ENCODE results near the gene PATJ.
A peak's percentile ranks its signal among the peaks of the same experiment; 100 is the strongest.

The PATJ gene

GRCh38 chr1:62111084-62111483 is 368.8 kb downstream of the PATJ start:
- no peak for DNase-seq (ENCODE audit: low read depth)
- H3K4me3 ChIP-seq (ENCODE audit: low read depth, low read length): no peak overlapping the region
- TF ChIP-seq CTCF (IDR thresholded peaks at IDR 0.05; ENCODE audit: low read depth, low read length, missing control alignments): no peak

- DNase-seq (ENCODE audit: low read depth): no peak
- no peak for TF ChIP-seq CTCF (IDR thresholded peaks at IDR 0.05; ENCODE audit: low read depth, low read length, missing control alignments)
- H3K4me3 ChIP-seq (ENCODE audit: low read depth, low read length): no peak overlapping the region
Observed at GRCh38 chr1:62113507-62113906, 371.2 kb downstream of the PATJ start.

GRCh38 chr1:62117018-62117750 is 374.9 kb downstream of the PATJ start:
- no peak for DNase-seq (ENCODE audit: low read depth)
- H3K4me3 ChIP-seq (ENCODE audit: low read depth, low read length): no peak overlapping the region
- no peak for TF ChIP-seq CTCF (IDR thresholded peaks at IDR 0.05; ENCODE audit: low read depth, low read length, missing control alignments)

GRCh38 chr1:62126579-62127290 is 384.5 kb downstream of the PATJ start:
- TF ChIP-seq CTCF (IDR thresholded peaks at IDR 0.05; ENCODE audit: low read depth, low read length, missing control alignments): no peak
- no peak overlapping the region for H3K4me3 ChIP-seq (ENCODE audit: low read depth, low read length)
- no peak for DNase-seq (ENCODE audit: low read depth)

- no peak for DNase-seq (ENCODE audit: low read depth)
- TF ChIP-seq CTCF (IDR thresholded peaks at IDR 0.05; ENCODE audit: low read depth, low read length, missing control alignments): no peak
- H3K4me3 ChIP-seq (ENCODE audit: low read depth, low read length): no peak overlapping the region
Observed at GRCh38 chr1:62128745-62129144, 386.5 kb downstream of the PATJ start.

- DNase-seq (ENCODE audit: low read depth): peak; percentile 33
- peak; percentile 90 for TF ChIP-seq CTCF (IDR thresholded peaks at IDR 0.05; ENCODE audit: low read depth, low read length, missing control alignments)
Observed at GRCh38 chr1:62131093-62131725, 388.9 kb downstream of the PATJ start.

More at GRCh38 chr1:62131093-62131725, 388.9 kb downstream of the PATJ start:
- H3K4me3 ChIP-seq (ENCODE audit: low read depth, low read length): no peak overlapping the region
